ENCODE results near the gene VPS37B.
"Not testable (repeated sequence)": the region's sequence is repeated elsewhere in the genome, so short reads cannot be mapped to it uniquely, and the experiment has no call there.

The VPS37B gene

DNA sequence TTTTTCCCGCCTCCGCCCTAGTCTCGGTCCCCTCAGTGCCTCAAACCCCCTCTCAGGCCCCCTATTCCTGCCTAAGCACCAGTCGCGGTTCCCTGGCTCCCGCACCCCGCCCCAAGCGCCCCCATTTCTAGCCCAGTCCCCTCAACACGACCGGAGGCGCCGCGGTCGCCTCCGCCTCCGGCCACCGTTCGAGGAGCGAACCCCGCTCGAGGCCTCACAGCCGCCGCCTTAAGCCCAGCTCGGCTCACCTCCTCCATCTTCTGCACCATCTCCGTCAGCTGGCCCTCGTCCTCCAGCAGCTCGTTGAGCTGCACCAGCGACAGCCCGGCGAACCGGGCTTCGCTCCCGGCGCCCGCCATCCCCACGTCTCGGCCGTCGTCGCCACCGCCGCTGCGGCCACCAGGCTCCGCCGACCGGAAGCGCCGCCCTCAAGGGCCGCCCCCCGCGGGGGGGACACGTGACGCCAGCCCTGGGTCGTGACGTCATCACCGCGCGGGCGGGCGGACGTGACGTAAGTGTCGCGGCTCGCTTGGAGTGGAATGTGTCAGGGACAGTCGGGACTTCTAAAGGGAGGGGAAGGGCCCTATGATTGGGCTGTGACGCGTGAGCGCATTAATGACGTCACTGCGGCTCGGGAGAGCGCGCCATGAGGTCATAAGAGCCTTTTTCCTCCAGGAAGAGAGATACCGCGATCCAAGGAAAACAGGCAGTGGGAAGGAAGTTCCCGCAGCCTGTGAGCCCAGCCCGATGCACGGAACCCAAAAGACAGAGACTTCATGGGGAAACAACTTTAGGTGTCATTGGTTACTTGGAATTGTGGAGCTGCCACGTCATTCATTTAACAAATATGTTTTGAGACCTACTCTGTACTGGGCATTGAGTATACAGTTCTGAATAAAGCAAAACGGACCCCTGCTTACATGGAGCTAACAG is at the start of gene VPS37B:
Gene VPS37B, minus strand, starts transcription at position 421 of the 933 bp plus-strand sequence. Its CDS starts 62 bp downstream, at position 359.
- peak in 42 of 56 donors; percentile 25 to 84 (median 56) for DNase-seq

DNA sequence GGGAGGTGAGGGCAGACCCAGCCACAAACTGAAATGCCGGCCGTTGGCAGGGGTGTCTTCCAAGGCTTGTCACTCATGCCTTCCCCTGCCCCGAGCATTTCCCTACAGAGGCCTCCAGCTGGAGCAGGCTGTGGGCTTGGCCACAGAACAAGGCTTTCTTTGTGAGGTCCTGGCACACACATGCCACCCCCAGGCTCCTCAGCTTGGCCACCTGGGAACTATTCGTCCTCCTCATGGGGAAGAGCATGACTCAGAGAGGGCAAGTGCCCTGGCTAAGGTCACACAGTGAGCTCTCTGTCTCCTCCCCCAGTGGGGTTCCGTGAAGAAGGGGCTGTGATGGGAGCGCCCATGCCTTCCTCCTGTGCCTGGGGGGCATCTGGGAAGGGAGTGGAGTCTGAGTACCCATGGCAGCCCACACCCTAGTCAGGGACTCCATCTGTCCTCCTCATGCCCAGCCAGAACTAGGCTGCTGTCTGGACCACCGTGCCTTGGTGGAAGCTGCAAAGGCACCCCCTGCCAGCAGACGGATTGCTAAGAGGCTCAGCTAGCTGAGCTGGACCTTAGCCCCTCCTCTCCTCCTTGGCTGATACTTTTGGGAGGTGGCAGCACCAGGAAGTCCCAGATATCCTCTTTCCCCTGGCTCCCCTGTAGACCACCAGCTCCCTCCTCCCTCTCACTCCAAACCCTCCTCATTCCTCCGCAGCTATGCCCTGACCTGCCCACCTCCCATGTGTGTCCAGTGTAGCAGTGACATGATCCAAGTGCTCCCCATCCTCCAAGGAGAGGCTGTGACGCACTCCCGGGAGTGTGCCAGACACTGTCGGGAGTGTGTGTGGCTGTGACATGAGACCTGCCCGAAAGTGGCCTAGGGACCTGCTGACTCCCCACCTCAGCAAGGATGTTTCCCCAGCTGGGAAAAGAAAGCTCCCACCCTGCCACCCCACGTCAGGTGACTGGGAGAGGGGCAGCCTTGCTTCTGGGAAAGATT is 49.0 kb upstream of the VPS37B start:
- peak in 51 of 56 donors; percentile 29 to 92 (median 70) for DNase-seq

- peak in 3 of 56 donors; percentile 7 to 31 (median 20) for DNase-seq
These were observed 47.3 kb upstream of the VPS37B start for GRCh38 chr12:122943196-122943595.

- no peak for DNase-seq
These were observed 46.7 kb upstream of the VPS37B start for GRCh38 chr12:122942637-122943036.

GRCh38 chr12:122941351-122941750 is 45.4 kb upstream of the VPS37B start:
- DNase-seq: not testable (repeated sequence)

GRCh38 chr12:122939125-122939524 is 43.2 kb upstream of the VPS37B start:
- no peak for DNase-seq

DNA sequence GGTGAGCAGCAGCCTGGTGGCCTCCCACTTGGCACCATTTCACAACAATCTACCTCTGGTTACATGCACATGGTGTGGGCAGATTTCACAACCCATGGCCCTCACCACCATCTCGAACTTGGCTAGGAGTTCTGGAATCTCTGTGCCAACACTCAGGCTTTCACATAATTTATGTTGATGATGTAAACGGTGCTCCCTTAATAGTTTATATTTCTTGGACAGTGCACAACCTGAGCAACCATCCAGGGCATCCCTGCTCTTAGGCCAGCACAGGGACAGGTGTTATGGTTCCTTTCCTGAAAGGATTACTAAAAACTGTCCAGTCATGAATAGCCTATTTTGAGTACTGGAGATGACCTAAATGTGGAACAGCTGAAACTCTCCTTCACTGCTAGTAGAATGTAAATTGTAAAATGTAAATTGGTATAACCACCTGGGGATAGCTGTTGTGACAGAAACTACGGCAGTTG is 41.7 kb upstream of the VPS37B start:
- no peak for DNase-seq

GRCh38 chr12:122935318-122935717 is 39.4 kb upstream of the VPS37B start:
- no peak for DNase-seq

DNA sequence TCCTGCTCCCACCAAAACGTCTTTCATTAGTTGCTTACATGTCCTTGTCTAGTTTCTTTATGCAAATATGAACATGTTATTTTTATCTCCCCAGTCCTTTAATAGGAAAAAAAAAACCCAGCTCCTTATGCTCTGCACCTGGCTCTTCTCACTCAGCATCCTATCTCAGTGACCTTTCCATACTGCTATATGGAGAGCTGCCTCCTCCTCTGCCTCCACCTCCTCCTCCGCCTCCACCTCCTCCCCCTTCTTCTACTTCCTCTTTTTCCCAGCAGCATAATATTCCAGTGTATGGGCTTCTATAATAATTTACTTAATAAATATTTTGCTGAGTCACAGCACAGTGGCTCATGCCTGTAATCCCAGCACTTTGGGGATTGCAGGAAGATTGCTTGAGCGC is 38.8 kb upstream of the VPS37B start:
- DNase-seq: no peak

DNA sequence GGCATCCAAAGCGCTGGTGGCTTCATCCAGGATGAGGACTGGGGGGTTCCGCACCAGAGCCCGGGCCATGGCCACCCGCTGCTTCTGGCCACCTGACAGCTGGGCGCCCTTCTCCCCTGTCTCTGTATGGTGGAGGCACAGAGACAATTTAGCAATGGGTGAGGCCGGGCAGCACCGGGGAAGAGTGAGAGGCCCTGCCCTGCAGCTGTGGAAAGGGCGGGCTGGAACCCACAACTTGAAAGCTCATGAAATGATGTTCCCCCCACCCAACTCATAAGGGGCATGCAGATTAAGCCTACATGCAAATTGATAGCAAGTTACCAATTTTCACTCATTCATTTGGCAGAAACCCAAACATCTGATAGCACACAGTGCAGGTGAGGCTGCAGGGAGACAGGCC is 36.3 kb upstream of the VPS37B start:
- no peak for DNase-seq

DNA sequence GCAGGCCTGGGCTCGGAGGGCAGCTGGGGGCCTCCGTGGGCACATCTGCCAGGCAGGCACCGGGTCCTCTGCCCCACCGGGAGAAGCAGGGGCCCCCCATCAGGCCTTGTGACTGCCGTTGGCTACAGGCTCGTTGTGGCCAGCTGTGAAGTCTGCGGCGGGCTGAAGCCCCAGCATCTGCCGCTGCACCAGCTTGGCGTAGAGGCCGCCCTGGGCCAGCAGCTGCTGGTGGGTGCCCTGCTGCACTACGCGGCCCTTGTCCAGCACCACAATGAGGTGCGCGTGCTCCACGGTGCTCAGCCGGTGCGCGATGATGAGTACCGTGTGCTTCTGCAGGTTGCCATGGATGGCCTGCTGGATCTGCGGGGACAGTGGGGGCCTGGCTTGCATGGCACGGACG is 33.9 kb upstream of the VPS37B start:
- no peak for DNase-seq

GRCh38 chr12:122929148-122929538 is 33.2 kb upstream of the VPS37B start:
- DNase-seq: peak in 1 of 56 donors; percentile 13

GRCh38 chr12:122928404-122929147 is 32.7 kb upstream of the VPS37B start:
- DNase-seq: no peak

DNA sequence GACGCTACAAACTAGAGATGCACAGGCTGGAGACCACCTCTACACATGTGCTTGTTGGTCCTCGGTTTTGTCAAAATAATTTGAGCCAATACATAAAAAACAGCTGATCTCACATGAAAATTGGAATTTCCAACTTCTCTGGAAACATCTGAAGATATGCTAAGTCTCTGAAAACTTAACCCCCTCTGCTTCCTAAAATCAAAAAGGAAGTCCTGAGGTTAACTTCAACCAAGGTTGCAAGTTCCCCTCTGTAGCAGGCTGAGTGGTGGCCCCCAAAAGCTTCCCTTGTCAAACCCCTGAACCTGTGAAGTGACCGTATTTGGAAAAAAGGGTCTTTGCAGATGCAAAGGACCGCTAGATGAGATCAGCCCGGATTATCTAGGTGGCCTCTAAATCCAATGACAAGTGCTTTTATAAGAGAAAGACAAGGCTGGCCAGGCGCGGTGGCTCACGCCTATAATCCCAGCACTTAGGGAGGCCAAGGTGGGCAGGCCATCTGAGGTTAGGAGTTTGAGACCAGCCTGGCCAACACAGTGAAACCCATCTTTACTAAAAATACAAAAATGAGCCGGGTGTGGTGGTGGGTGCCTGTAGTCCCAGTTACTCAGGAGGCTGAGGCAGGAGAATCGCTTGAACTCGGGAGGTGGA is 32.0 kb upstream of the VPS37B start:
- no peak for DNase-seq

DNA sequence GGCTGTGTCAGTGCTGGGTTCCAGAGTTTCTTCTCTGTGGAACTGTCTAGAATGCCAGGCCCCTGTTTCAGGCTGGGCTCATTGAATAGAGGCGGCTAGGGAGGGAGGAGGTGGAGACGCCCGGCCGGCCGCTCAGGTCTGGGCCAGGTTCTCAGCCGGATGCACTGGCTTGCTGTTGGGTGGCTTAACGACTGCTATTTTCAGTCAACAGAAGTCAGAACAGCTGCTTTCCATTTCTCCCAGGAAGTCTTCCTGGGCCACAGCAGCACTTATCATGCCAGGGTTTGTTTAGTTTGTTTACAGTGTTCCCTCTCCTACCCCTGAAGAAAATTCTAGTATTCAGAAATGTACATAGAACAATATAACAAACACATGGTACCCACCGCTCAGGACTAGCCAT is 26.0 kb upstream of the VPS37B start:
- no peak for DNase-seq

DNA sequence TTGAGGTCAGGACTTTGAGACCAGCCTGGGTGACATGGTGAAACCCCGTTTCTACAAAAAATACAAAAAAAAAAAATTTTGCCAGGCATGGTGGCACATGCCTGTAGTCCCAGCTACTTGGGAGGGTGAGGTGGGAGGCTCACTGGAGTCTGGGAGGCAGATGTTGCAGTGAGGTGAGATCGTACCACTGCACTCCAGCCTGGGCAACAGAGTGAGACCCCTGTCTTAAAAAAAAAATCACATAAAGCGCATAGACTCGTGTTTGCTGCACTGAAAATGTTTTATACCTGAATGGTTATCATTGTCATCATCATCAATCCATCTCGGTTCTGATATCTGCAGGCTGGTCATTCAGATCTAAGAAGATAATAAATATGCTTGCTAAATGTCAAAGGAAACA is 24.8 kb upstream of the VPS37B start:
- DNase-seq: no peak

GRCh38 chr12:122918827-122919226 is 22.9 kb upstream of the VPS37B start:
- DNase-seq: no peak

DNA sequence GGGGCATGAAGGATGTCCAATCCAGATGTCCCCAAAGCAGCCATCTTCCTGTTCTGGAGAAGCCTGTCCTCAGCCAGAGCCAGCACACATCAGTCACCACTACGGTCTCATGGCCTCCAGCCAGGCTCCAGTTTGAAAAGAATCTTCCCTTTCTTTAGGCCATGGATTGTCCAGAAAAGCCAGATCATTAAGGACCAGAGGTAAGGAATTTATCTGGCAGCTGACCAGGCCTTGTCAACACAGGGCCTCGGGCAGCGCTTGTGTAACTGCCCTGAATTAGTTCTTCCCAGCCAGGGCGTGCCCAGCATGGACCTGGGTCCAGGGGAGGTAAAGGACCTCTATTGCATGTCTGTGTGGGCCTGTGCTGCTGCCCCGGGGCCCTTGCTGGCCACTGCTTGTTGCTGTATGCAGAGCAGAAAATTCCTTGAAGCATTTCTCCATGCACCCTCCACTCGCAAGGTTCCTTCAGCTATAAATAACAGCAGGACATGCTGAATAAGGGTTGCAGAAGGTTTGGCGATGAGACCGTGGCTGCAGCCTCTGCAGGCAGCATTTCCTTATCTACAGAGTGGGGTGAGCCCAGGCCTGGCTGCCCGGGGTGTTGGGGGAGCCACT is 21.7 kb upstream of the VPS37B start:
- peak in 4 of 56 donors; percentile 6 to 13 (median 13) for DNase-seq

DNA sequence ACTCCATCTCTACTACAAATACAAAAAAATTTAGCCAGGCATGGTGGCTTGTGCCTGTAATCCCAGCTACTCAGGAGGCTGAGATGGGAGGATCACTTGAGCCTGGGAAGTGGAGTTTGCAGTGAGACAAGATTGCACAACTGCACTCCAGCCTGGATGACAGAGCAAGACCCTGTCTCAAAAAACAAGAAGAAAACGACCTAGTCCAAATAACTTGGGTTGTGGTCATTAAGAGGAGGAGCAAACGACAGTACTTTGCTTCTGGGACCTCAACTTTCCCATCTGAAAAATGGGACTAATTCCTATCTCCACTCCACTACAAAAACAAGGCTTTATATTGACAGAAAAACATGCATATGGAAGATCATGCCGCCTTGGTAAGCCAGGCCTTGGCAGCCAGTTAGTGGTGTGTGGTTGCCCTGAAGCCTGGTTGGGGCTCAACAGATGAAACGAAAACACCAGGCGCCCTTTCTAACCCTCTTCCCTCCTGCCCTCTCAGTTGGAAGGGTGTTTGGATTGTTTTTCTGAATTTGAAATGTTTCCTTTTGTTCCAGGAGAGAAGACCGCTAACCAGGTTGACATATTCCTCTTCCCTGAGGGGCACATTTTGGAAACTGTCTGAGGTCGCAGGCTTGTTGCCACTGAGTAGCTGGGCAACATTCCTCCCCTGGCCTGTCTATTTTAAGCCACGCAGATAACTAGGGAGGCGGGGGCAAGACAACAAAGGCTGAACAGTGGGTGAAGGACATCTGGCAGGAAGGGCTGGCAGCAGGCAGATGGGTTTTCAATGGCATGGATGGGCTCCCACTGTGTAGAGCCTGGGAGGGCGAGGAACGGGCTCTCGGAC is 13.7 kb upstream of the VPS37B start:
- peak in 42 of 56 donors; percentile 17 to 84 (median 48) for DNase-seq
